ENCODE results near the gene C11orf68. TPM values are rescaled to one million over a fixed set of nuclear protein-coding genes. Genes with fewer than 3 reads are reported as not detected.

C11orf68 gene
- total RNA-seq, 1 donor, result 44.8 TPM

GRCh38 chr11:65916391-65916790, 2.5 kb downstream of the C11orf68 start:
- no peak for DNase-seq (ENCODE audit: low read depth)
- TF ChIP-seq CTCF (IDR thresholded peaks at IDR 0.05; ENCODE audit: insufficient read depth, low read length), result no peak
- H3K4me3 ChIP-seq (ENCODE audit: low read depth, low read length), result peak overlapping the region; percentile 40

- TF ChIP-seq CTCF (IDR thresholded peaks at IDR 0.05; ENCODE audit: insufficient read depth, low read length), result no peak
- H3K4me3 ChIP-seq (ENCODE audit: low read depth, low read length), result peak overlapping the region; percentile 40
- DNase-seq (ENCODE audit: low read depth), result peak; percentile 97
These were observed 3.0 kb downstream of the C11orf68 start for GRCh38 chr11:65915821-65916251.

GRCh38 chr11:65915101-65915820, 3.6 kb downstream of the C11orf68 start:
- no peak overlapping the region for H3K4me3 ChIP-seq (ENCODE audit: low read depth, low read length)
- TF ChIP-seq CTCF (IDR thresholded peaks at IDR 0.05; ENCODE audit: insufficient read depth, low read length), result no peak
- no peak for DNase-seq (ENCODE audit: low read depth)

GRCh38 chr11:65912845-65913244, 6.0 kb downstream of the C11orf68 start:
- TF ChIP-seq CTCF (IDR thresholded peaks at IDR 0.05; ENCODE audit: insufficient read depth, low read length), result no peak
- no peak overlapping the region for H3K4me3 ChIP-seq (ENCODE audit: low read depth, low read length)
- peak; percentile 87 for DNase-seq (ENCODE audit: low read depth)

- TF ChIP-seq CTCF (IDR thresholded peaks at IDR 0.05; ENCODE audit: insufficient read depth, low read length), result peak; percentile 29
- no peak overlapping the region for H3K4me3 ChIP-seq (ENCODE audit: low read depth, low read length)
- peak; percentile 88 for DNase-seq (ENCODE audit: low read depth)
These were observed 6.9 kb downstream of the C11orf68 start for GRCh38 chr11:65911682-65912568.

GRCh38 chr11:65907878-65908277, 11.0 kb downstream of the C11orf68 start:
- TF ChIP-seq CTCF (IDR thresholded peaks at IDR 0.05; ENCODE audit: insufficient read depth, low read length), result no peak
- DNase-seq (ENCODE audit: low read depth), result no peak
- no peak overlapping the region for H3K4me3 ChIP-seq (ENCODE audit: low read depth, low read length)

All from fibroblast of the aortic adventitia (primary cell).